HL-60 (cell line): Measurements from ENCODE around the gene CETN2.

ENCODE experiments used
- POLR2AphosphoS5 ChIP-seq: IDR thresholded peaks from 2 replicates; pipeline ENCODE4 v1.6.1; 2012; ENCODE audit warnings: low read depth
- TF ChIP-seq, protein P1 (sequence below): IDR thresholded peaks from one replicate; pipeline ENCODE4 v1.5.1; 2011; ENCODE audit warnings: low read length, control low read depth, inconsistent platforms; ENCODE audit not compliant: insufficient read depth
- TF ChIP-seq, protein P2 (sequence below): IDR thresholded peaks from 2 replicates; pipeline ENCODE4 v1.6.1; 2012; ENCODE audit warnings: low read depth; ENCODE audit not compliant: insufficient replicate concordance

DNA sequence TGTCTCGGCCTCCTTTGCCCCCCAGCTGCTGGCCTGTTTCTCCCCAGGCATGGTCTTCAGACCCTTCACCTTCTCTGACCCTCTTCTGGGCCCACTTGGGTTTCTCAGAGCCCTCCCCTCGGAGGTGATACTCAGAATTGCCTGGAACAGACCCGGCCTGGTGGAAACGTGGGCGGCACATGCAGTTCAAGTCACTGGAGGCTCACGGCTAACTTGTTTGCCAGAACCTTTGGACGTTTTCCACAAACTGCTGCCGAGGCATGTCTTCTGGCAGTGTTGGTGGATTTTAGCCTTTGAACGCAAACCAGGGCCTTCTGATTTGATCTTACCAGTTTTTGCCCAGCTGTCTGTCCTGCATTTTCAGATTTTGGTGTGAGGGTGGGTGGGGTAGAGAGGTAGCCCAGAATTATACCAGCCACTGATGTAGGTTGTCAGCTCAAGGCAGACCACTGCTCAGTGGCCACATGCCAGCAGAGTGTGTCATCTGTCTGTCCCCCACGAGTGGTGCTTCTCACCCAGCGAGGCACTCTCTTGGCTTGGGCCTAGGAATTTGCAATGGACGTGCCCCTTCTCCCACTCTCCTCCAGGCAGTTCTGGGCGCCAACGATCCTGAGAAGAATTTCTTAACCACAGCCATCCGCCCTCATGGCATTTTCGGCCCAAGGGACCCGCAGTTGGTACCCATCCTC lies 34.8 kb upstream of the CETN2 start:
- TF ChIP-seq, protein P1, sequence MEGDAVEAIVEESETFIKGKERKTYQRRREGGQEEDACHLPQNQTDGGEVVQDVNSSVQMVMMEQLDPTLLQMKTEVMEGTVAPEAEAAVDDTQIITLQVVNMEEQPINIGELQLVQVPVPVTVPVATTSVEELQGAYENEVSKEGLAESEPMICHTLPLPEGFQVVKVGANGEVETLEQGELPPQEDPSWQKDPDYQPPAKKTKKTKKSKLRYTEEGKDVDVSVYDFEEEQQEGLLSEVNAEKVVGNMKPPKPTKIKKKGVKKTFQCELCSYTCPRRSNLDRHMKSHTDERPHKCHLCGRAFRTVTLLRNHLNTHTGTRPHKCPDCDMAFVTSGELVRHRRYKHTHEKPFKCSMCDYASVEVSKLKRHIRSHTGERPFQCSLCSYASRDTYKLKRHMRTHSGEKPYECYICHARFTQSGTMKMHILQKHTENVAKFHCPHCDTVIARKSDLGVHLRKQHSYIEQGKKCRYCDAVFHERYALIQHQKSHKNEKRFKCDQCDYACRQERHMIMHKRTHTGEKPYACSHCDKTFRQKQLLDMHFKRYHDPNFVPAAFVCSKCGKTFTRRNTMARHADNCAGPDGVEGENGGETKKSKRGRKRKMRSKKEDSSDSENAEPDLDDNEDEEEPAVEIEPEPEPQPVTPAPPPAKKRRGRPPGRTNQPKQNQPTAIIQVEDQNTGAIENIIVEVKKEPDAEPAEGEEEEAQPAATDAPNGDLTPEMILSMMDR, result no peak
- TF ChIP-seq, protein P2, sequence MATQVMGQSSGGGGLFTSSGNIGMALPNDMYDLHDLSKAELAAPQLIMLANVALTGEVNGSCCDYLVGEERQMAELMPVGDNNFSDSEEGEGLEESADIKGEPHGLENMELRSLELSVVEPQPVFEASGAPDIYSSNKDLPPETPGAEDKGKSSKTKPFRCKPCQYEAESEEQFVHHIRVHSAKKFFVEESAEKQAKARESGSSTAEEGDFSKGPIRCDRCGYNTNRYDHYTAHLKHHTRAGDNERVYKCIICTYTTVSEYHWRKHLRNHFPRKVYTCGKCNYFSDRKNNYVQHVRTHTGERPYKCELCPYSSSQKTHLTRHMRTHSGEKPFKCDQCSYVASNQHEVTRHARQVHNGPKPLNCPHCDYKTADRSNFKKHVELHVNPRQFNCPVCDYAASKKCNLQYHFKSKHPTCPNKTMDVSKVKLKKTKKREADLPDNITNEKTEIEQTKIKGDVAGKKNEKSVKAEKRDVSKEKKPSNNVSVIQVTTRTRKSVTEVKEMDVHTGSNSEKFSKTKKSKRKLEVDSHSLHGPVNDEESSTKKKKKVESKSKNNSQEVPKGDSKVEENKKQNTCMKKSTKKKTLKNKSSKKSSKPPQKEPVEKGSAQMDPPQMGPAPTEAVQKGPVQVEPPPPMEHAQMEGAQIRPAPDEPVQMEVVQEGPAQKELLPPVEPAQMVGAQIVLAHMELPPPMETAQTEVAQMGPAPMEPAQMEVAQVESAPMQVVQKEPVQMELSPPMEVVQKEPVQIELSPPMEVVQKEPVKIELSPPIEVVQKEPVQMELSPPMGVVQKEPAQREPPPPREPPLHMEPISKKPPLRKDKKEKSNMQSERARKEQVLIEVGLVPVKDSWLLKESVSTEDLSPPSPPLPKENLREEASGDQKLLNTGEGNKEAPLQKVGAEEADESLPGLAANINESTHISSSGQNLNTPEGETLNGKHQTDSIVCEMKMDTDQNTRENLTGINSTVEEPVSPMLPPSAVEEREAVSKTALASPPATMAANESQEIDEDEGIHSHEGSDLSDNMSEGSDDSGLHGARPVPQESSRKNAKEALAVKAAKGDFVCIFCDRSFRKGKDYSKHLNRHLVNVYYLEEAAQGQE, result no peak
- TF ChIP-seq POLR2AphosphoS5, result no peak
